ENCODE data around the gene FAM89B. TPM values are rescaled to one million over a fixed set of nuclear protein-coding genes. Genes with fewer than 3 reads are reported as not detected.

FAM89B gene
- total RNA-seq, 2 experiments from 2014 or later = 23.3 to 27.3 TPM

GRCh38 chr11:65540290-65541092 lies 31.8 kb upstream of the FAM89B start:
- TF ChIP-seq CTCF (IDR thresholded peaks at IDR 0.05) = peak; percentile 79
- Histone ChIP-seq H3K4me1 (ENCODE audit: insufficient read depth, low read length) (peaks cover 23% of the 10 kb centered on the region), H3K9me3 (ENCODE audit: control insufficient read depth in 1 of 2, insufficient read depth in 1 of 2, low read length in 2 of 2) (no peaks in the 10 kb centered on the region), H3K36me3 (ENCODE audit: insufficient read depth, low read length) (peaks cover 36% of the 10 kb centered on the region), H3K4me3 (ENCODE audit: low read length) (peak overlapping the region; percentile 80), H3K27me3 (ENCODE audit: control insufficient read depth in 1 of 2, insufficient read depth in 2 of 2, low read length in 2 of 2) (no peaks in the 10 kb centered on the region), H3K27ac (ENCODE audit: low read depth in 1 of 2, low read length in 2 of 2) (peak overlapping the region; percentile 14 to 64)
- peaks cover 25% of the 10 kb centered on the region for H3K4me1 Mint-ChIP-seq (ENCODE audit: low read depth)
- no peaks in the 10 kb centered on the region for H3K9me3 Mint-ChIP-seq
- intact Hi-C loops (cut with DNase I, micrococcal nuclease) = loop anchor here (1.0 to 5.0 kb wide), 7 partner anchors 12 to 112 kb away; partner anchors contain the start of genes FAM89B (in 1 of the 2), SCYL1 (in 1 of the 2) and ZNRD2 (in 1 of the 2)
- peak overlapping the region; percentile 90 for H3K4me3 Mint-ChIP-seq
- ATAC-seq (ENCODE audit: poor library complexity) (peak; percentile 82), DNase-seq (peak; percentile 81 to 94 (median 85))
- no peaks in the 10 kb centered on the region for H3K27me3 Mint-ChIP-seq
- H3K36me3 Mint-ChIP-seq (ENCODE audit: low read depth) = peaks cover 49% of the 10 kb centered on the region
- peak overlapping the region; percentile 65 for H3K27ac Mint-ChIP-seq
- ChIA-PET CTCF (interaction anchor here (0.6 to 6.5 kb wide), 23 partner anchors 10 to 319 kb away, joined by 3 to 86 read pairs (median 7); partner anchors contain the start of genes EHBP1L1, FAM89B, KCNK7 and LTBP3), POLR2A (interaction anchor here (0.6 to 4.8 kb wide), 30 partner anchors 11 to 350 kb away, joined by 3 to 41 read pairs (median 4); partner anchors contain the start of genes CCDC85B, EHBP1L1, FAM89B and KCNK7)

GRCh38 chr11:65541093-65541982 lies 31.0 kb upstream of the FAM89B start:
- H3K9me3 Mint-ChIP-seq = no peaks in the 10 kb centered on the region
- ChIA-PET CTCF (interaction anchor here (0.6 to 6.5 kb wide), 17 partner anchors 11 to 347 kb away, joined by 3 to 86 read pairs (median 9); partner anchors contain the start of genes EHBP1L1, FAM89B, FIBP and KCNK7), POLR2A (interaction anchor here (0.5 to 4.8 kb wide), 23 partner anchors 11 to 349 kb away, joined by 3 to 41 read pairs (median 9); partner anchors contain the start of genes CCDC85B, EHBP1L1, FAM89B and KCNK7)
- H3K4me3 Mint-ChIP-seq = peak overlapping the region; percentile 90
- Histone ChIP-seq H3K9me3 (ENCODE audit: control insufficient read depth in 1 of 2, insufficient read depth in 1 of 2, low read length in 2 of 2) (no peaks in the 10 kb centered on the region), H3K4me1 (ENCODE audit: insufficient read depth, low read length) (peaks cover 31% of the 10 kb centered on the region), H3K27me3 (ENCODE audit: control insufficient read depth in 1 of 2, insufficient read depth in 2 of 2, low read length in 2 of 2) (no peaks in the 10 kb centered on the region), H3K36me3 (ENCODE audit: insufficient read depth, low read length) (peaks cover 29% of the 10 kb centered on the region), H3K4me3 (ENCODE audit: low read length) (peak overlapping the region; percentile 80), H3K27ac (ENCODE audit: low read depth in 1 of 2, low read length in 2 of 2) (peak overlapping the region; percentile 14 to 64)
- H3K4me1 Mint-ChIP-seq (ENCODE audit: low read depth) = peaks cover 33% of the 10 kb centered on the region
- intact Hi-C loops (cut with DNase I, micrococcal nuclease) = loop anchor here (1.0 to 5.0 kb wide), 2 partner anchors 11 to 111 kb away; no protein-coding TSS in a partner anchor
- peaks cover 42% of the 10 kb centered on the region for H3K36me3 Mint-ChIP-seq (ENCODE audit: low read depth)
- no peak for ATAC-seq (ENCODE audit: poor library complexity)
- no peak for TF ChIP-seq CTCF (IDR thresholded peaks at IDR 0.05)
- DNase-seq = peak in 1 of 14 experiments; percentile 39
- H3K27ac Mint-ChIP-seq = peak overlapping the region; percentile 65
- no peaks in the 10 kb centered on the region for H3K27me3 Mint-ChIP-seq

All from CD4-positive, alpha-beta T cell (primary cell).